OCI-LY3 (cell line): ENCODE measurements around the gene ATP11C.

Experiments used
- EZH2phosphoT487 ChIP-seq: fragments of 200-600 bp; shearing (Covaris generic); IDR thresholded peaks from 2 replicates; pipeline ENCODE4 v1.6.1; 2018; ENCODE audit warnings: antibody characterized with exemption, mixed run types, low read depth
- TF ChIP-seq, protein P1 (sequence below): fragments of 200-600, 300-600 bp; sonication (generic); IDR thresholded peaks from 2 replicates; pipeline ENCODE4 v1.5.1; 2014; ENCODE audit warnings: antibody characterized with exemption, low read length, low read depth

DNA sequence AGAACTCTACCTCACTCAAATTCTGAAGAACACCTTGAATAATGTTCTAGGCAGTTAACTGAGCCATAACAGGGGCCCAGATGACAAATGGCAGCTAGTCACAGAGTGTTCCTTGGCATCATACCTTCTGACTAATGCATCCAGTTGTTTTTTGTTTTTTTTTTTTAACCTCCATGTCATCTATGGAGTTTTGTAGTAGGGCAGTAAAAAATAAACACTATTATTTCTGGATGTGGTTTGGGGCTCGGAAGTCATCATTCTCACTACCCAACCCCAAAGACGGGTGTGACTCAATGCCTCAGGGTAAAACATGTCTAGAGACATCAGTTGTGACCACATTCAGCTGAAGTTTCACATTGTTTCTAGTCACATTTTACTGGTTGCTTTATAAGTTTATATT is 193.7 kb downstream of the ATP11C start:
- TF ChIP-seq, protein P1, sequence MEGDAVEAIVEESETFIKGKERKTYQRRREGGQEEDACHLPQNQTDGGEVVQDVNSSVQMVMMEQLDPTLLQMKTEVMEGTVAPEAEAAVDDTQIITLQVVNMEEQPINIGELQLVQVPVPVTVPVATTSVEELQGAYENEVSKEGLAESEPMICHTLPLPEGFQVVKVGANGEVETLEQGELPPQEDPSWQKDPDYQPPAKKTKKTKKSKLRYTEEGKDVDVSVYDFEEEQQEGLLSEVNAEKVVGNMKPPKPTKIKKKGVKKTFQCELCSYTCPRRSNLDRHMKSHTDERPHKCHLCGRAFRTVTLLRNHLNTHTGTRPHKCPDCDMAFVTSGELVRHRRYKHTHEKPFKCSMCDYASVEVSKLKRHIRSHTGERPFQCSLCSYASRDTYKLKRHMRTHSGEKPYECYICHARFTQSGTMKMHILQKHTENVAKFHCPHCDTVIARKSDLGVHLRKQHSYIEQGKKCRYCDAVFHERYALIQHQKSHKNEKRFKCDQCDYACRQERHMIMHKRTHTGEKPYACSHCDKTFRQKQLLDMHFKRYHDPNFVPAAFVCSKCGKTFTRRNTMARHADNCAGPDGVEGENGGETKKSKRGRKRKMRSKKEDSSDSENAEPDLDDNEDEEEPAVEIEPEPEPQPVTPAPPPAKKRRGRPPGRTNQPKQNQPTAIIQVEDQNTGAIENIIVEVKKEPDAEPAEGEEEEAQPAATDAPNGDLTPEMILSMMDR, result no peak
- no peak for TF ChIP-seq EZH2phosphoT487
